Thoracic aorta (tissue), 2 donors: ENCODE data around the gene HTR6. TPM values are rescaled to one million over a fixed set of nuclear protein-coding genes. Genes with fewer than 3 reads are reported as not detected.

Experiments used
- ATAC-seq: fragments of 150-250 bp; one replicate; pipeline ENCODE4 v1.8.0; 2017; ENCODE audit warnings: low read depth; ENCODE audit not compliant: insufficient number of reproducible peaks, low FRiP score
- DNase-seq: peaks from one replicate; pipeline ENCODE4 v3.0.0-alpha.2; 2020; ENCODE audit warnings: low spot score
- H3K27ac ChIP-seq, 2 donors: fragments of 200-600 bp; sonication (generic); 1 replicate in 1 of 2; 2 replicates in 1 of 2; pipeline ENCODE4 v1.5.1; 2016; ENCODE audit warnings: mild to moderate bottlenecking in 2 of 2, moderate library complexity in 2 of 2
- H3K27me3 ChIP-seq: fragments of 200-600 bp; sonication (generic); replicated peaks from 2 replicates; pipeline ENCODE4 v1.6.0; 2016; ENCODE audit warnings: mild to moderate bottlenecking; ENCODE audit not compliant: insufficient read depth
- H3K36me3 ChIP-seq: fragments of 200-600 bp; sonication (generic); one replicate; pipeline ENCODE4 v1.5.1; 2016
- H3K4me1 ChIP-seq, 2 donors: fragments of 200-600 bp; sonication (generic); 1 replicate in 1 of 2; 2 replicates in 1 of 2; pipeline versions ENCODE4 v1.5.1 to v1.6.0; 2016; ENCODE audit warnings: low read depth in 2 of 2, mild to moderate bottlenecking in 1 of 2; ENCODE audit not compliant: control insufficient read depth in 1 of 2
- H3K4me3 ChIP-seq: fragments of 200-600 bp; sonication (generic); 2 replicates; pipeline ENCODE4 v1.5.1; 2016; ENCODE audit warnings: mild to moderate bottlenecking
- H3K9me3 ChIP-seq: fragments of 200-600 bp; sonication (generic); 2 replicates; pipeline ENCODE4 v1.5.1; 2016
- CTCF ChIP-seq: fragments of 200-600 bp; sonication (generic); IDR thresholded peaks from one replicate; pipeline ENCODE4 v1.5.1; 2019; ENCODE audit warnings: antibody characterized with exemption
- total RNA-seq, 2 donors: library from RNA; depleted of rRNA; stranded (reverse); fragments of >200 nt; gene quantifications; one replicate each; pipeline versions ENCODE4 v1.1.0 to v1.2.3, GENCODE V29; 2016

Gene HTR6
- total RNA-seq, 2 donors from 2014 or later = 0.41 TPM; not detected in 1

GRCh38 chr1:19715334-19716203, 50.9 kb downstream of the HTR6 start:
- DNase-seq (peak; percentile 94), ATAC-seq (peak; percentile 85)
- H3K4me3 ChIP-seq = no peak overlapping the region
- peaks cover 4% of the 10 kb centered on the region for H3K36me3 ChIP-seq
- H3K9me3 ChIP-seq = no peaks in the 10 kb centered on the region
- peaks cover 5 to 9% of the 10 kb centered on the region in 2 donors for H3K4me1 ChIP-seq
- peak; percentile 84 for TF ChIP-seq CTCF
- no peak overlapping the region for H3K27ac ChIP-seq
- no peaks in the 10 kb centered on the region for H3K27me3 ChIP-seq

- H3K27ac ChIP-seq = peak overlapping the region; percentile 49 to 54
- DNase-seq (no peak), ATAC-seq (no peak)
- peaks cover 5 to 9% of the 10 kb centered on the region in 2 donors for H3K4me1 ChIP-seq
- no peaks in the 10 kb centered on the region for H3K27me3 ChIP-seq
- no peak for TF ChIP-seq CTCF
- no peak overlapping the region for H3K4me3 ChIP-seq
- no peaks in the 10 kb centered on the region for H3K9me3 ChIP-seq
- H3K36me3 ChIP-seq = no peaks in the 10 kb centered on the region
Measured at GRCh38 chr1:19717467-19717866, 52.8 kb downstream of the HTR6 start.

GRCh38 chr1:19720174-19720573, 55.5 kb downstream of the HTR6 start:
- Histone ChIP-seq H3K27me3 (no peaks in the 10 kb centered on the region), H3K9me3 (no peaks in the 10 kb centered on the region), H3K27ac (no peak overlapping the region), H3K36me3 (peaks cover 4% of the 10 kb centered on the region), H3K4me1 (peaks cover 11 to 26% of the 10 kb centered on the region in 2 donors), H3K4me3 (no peak overlapping the region)
- no peak for DNase-seq
- TF ChIP-seq CTCF = no peak
- ATAC-seq = no peak

- TF ChIP-seq CTCF = no peak
- Histone ChIP-seq H3K36me3 (peaks cover 4% of the 10 kb centered on the region), H3K4me1 (peaks cover 18 to 34% of the 10 kb centered on the region in 2 donors), H3K9me3 (no peaks in the 10 kb centered on the region), H3K27me3 (no peaks in the 10 kb centered on the region), H3K4me3 (no peak overlapping the region), H3K27ac (no peak overlapping the region)
- ATAC-seq = no peak
- no peak for DNase-seq
Measured at GRCh38 chr1:19720973-19721372, 56.3 kb downstream of the HTR6 start.

GRCh38 chr1:19723874-19724273, 59.2 kb downstream of the HTR6 start:
- DNase-seq (no peak), ATAC-seq (no peak)
- peaks cover 4% of the 10 kb centered on the region for H3K36me3 ChIP-seq
- H3K27ac ChIP-seq = peak overlapping the region; percentile 69 to 78
- H3K9me3 ChIP-seq = no peaks in the 10 kb centered on the region
- H3K27me3 ChIP-seq = no peaks in the 10 kb centered on the region
- no peak overlapping the region for H3K4me3 ChIP-seq
- peaks cover 25 to 54% of the 10 kb centered on the region in 2 donors for H3K4me1 ChIP-seq
- TF ChIP-seq CTCF = no peak
